Glutamatergic neuron (in vitro differentiated cells): Measurements from ENCODE around the gene FAT1. TPM values are rescaled to one million over a fixed set of nuclear protein-coding genes. Genes with fewer than 3 reads are reported as not detected.
A peak's percentile ranks its signal among the peaks of the same experiment; 100 is the strongest.

Experiments
- DNase-seq: peaks from one replicate; pipeline ENCODE4 v3.0.0; 2022
- H3K27ac Mint-ChIP-seq: one replicate; pipeline ENCODE4 v1.8.0; 2020; ENCODE audit warnings: mild to moderate bottlenecking, mixed read lengths, inconsistent platforms; ENCODE audit not compliant: unreplicated experiment
- H3K27me3 Mint-ChIP-seq: one replicate; pipeline ENCODE4 v1.8.0; 2020; ENCODE audit warnings: mild to moderate bottlenecking, moderate library complexity, mixed read lengths, inconsistent platforms; ENCODE audit not compliant: unreplicated experiment
- H3K36me3 Mint-ChIP-seq: one replicate; pipeline ENCODE4 v1.8.0; 2020; ENCODE audit warnings: mild to moderate bottlenecking, mixed read lengths, inconsistent platforms; ENCODE audit not compliant: unreplicated experiment
- H3K4me1 Mint-ChIP-seq: one replicate; pipeline ENCODE4 v1.8.0; 2020; ENCODE audit warnings: mild to moderate bottlenecking, low read depth, mixed read lengths, inconsistent platforms; ENCODE audit not compliant: unreplicated experiment
- H3K4me3 Mint-ChIP-seq: one replicate; pipeline ENCODE4 v1.8.0; 2020; ENCODE audit warnings: mild to moderate bottlenecking, mixed read lengths, inconsistent platforms; ENCODE audit not compliant: unreplicated experiment
- H3K9me3 Mint-ChIP-seq: one replicate; pipeline ENCODE4 v1.8.0; 2020; ENCODE audit warnings: mild to moderate bottlenecking, moderate library complexity, mixed read lengths, inconsistent platforms; ENCODE audit not compliant: unreplicated experiment
- total RNA-seq: library from RNA; stranded (reverse); fragmentation: NEBNext Ultra II Directional; extraction: Animal tissue kit (Norgen Biotek cat#: 25700); gene quantifications from one replicate; pipeline ENCODE4 v1.2.1, GENCODE V29; 2021; ENCODE audit not compliant: unreplicated experiment
- TF ChIP-seq, protein P1 (sequence below): fragments of 200-600 bp; sonication (generic); IDR thresholded peaks from one replicate; pipeline ENCODE4 v1.5.0; 2021; ENCODE audit not compliant: partially characterized antibody, unreplicated experiment

FAT1 gene
- total RNA-seq, 1 donor from 2014 or later: 34.3 TPM

DNA sequence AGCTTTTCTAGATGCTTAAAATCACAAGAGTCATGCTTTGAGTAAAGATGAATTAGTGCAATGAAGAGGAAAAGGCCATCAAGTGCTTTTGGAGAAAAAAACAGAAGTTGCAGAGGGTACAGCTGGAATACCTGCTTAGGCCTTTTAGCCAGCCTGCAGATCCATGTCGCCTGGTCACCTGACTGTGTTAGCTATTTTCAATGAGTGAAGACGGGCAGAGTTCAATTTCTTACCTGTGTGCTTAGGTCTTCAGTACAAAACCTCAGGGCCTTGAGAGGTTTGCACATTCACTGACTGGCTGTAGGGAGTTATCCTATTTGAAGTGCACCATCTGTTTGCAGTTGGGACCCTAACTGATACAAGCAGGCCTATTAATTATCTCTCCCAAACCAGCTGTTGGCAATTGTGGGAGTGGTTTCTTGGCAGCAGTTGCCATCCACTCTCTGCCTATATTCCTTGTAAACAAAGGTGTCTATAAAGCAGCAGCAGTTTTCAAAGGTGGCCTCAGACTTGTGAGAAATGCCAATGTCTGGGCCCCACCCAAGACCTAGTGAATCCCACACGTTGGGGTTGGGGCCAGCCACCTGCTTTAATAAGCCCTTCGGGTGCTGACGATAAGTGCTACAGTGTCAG, 16.3 kb upstream of the FAT1 start:
- Mint-ChIP-seq H3K27me3 (peaks cover 9% of the 10 kb centered on the region), H3K9me3 (peaks cover 8% of the 10 kb centered on the region), H3K36me3 (no peaks in the 10 kb centered on the region), H3K27ac (peak overlapping the region; percentile 46), H3K4me3 (no peak overlapping the region), H3K4me1 (peaks cover 4% of the 10 kb centered on the region)
- DNase-seq: no peak
- TF ChIP-seq, protein P1, sequence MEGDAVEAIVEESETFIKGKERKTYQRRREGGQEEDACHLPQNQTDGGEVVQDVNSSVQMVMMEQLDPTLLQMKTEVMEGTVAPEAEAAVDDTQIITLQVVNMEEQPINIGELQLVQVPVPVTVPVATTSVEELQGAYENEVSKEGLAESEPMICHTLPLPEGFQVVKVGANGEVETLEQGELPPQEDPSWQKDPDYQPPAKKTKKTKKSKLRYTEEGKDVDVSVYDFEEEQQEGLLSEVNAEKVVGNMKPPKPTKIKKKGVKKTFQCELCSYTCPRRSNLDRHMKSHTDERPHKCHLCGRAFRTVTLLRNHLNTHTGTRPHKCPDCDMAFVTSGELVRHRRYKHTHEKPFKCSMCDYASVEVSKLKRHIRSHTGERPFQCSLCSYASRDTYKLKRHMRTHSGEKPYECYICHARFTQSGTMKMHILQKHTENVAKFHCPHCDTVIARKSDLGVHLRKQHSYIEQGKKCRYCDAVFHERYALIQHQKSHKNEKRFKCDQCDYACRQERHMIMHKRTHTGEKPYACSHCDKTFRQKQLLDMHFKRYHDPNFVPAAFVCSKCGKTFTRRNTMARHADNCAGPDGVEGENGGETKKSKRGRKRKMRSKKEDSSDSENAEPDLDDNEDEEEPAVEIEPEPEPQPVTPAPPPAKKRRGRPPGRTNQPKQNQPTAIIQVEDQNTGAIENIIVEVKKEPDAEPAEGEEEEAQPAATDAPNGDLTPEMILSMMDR: no peak

DNA sequence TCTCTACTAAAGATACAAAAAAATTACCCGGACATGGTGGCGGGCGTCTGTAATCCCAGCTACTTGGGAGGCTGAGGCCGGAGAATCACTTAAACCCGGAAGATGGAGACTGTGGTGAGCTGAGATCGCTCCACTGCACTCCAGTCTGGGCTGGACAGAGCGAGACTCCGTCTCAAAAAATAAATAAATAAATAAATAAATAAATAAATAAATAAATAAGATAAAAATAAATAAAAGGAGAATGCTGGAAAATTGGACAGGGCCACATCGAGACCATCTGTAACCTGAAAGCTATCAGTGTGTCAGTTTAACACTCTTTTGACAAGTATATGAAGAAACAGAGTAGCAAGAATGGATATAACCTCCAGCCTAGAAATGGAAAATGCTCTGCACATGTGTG, 15.7 kb upstream of the FAT1 start:
- Mint-ChIP-seq H3K4me1 (peaks cover 4% of the 10 kb centered on the region), H3K27me3 (peaks cover 9% of the 10 kb centered on the region), H3K9me3 (peaks cover 8% of the 10 kb centered on the region), H3K27ac (no peak overlapping the region), H3K4me3 (no peak overlapping the region), H3K36me3 (no peaks in the 10 kb centered on the region)
- TF ChIP-seq, protein P1: no peak
- DNase-seq: no peak

DNA sequence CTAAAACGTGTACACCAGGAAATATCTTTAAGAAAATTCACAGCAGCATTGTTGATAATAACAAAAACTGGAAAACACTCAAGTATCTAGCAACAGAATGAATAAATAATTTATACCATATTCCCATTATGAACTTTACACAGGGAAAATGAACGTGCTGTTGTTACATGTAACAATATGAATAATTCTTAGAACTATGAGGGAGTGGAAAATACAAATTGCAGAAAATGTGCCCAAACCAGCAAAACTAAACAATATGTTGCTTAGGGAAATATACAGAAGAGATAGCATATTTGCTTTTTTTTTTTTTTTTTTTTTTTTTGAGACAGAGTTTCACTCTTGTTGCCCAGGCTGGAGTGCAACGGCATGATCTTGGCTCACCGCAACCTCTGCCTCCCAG, 14.8 kb upstream of the FAT1 start:
- peaks cover 4% of the 10 kb centered on the region for H3K4me1 Mint-ChIP-seq
- no peak overlapping the region for H3K27ac Mint-ChIP-seq
- TF ChIP-seq, protein P1: no peak
- no peak for DNase-seq
- peaks cover 8% of the 10 kb centered on the region for H3K9me3 Mint-ChIP-seq
- peaks cover 9% of the 10 kb centered on the region for H3K27me3 Mint-ChIP-seq
- H3K36me3 Mint-ChIP-seq: no peaks in the 10 kb centered on the region
- H3K4me3 Mint-ChIP-seq: no peak overlapping the region

DNA sequence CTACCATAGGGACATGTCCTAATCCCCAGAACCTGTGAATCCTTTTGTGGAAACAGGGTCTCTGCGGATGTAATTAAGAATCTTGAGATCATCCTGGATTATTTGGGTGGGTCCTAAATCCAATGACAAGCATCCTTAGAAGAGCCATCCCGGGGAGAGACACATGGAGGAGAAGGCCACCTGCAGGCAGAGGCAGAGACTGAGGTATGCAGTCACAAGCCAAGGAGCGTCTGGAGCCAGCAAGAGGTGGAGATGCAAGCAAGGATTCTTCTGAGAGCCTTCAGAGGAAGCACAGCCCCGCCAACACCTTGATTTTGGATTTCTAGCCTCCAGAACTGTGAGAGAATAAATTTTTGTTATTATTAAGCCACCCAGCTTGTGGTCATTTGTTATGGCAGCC, 13.8 kb upstream of the FAT1 start:
- H3K9me3 Mint-ChIP-seq: peaks cover 8% of the 10 kb centered on the region
- peaks cover 4% of the 10 kb centered on the region for H3K4me1 Mint-ChIP-seq
- no peaks in the 10 kb centered on the region for H3K36me3 Mint-ChIP-seq
- DNase-seq: no peak
- H3K4me3 Mint-ChIP-seq: no peak overlapping the region
- TF ChIP-seq, protein P1: no peak
- H3K27ac Mint-ChIP-seq: no peak overlapping the region
- peaks cover 9% of the 10 kb centered on the region for H3K27me3 Mint-ChIP-seq

DNA sequence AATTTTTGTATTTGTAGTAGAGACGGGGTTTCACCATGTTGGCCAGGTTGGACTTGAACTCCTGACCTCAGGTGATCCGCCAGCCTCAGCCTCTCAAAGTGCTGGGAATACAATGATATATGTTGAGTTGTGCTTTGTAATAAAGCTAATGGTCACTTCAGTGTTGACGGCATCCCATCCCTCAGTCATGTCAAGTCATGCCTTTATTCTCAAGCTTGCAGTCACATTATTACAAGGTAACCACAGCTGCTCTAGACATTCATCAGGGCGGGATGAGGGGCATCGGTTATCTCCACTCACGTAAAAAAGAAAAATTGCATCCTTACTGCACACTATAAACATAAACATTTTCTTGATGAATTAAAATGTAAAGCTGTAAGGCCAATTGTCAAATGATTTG, 12.8 kb upstream of the FAT1 start:
- H3K9me3 Mint-ChIP-seq: peaks cover 8% of the 10 kb centered on the region
- H3K4me1 Mint-ChIP-seq: peaks cover 4% of the 10 kb centered on the region
- peaks cover 9% of the 10 kb centered on the region for H3K27me3 Mint-ChIP-seq
- H3K27ac Mint-ChIP-seq: no peak overlapping the region
- TF ChIP-seq, protein P1: no peak
- H3K36me3 Mint-ChIP-seq: no peaks in the 10 kb centered on the region
- no peak for DNase-seq
- no peak overlapping the region for H3K4me3 Mint-ChIP-seq
